ENCODE measurements around the gene DCHS1. TPM values are rescaled to one million over a fixed set of nuclear protein-coding genes. Genes with fewer than 3 reads are reported as not detected.

The DCHS1 gene
- total RNA-seq, 4 donors from 2014 or later: 7.0 to 23.7 (median 10.7) TPM

DNA sequence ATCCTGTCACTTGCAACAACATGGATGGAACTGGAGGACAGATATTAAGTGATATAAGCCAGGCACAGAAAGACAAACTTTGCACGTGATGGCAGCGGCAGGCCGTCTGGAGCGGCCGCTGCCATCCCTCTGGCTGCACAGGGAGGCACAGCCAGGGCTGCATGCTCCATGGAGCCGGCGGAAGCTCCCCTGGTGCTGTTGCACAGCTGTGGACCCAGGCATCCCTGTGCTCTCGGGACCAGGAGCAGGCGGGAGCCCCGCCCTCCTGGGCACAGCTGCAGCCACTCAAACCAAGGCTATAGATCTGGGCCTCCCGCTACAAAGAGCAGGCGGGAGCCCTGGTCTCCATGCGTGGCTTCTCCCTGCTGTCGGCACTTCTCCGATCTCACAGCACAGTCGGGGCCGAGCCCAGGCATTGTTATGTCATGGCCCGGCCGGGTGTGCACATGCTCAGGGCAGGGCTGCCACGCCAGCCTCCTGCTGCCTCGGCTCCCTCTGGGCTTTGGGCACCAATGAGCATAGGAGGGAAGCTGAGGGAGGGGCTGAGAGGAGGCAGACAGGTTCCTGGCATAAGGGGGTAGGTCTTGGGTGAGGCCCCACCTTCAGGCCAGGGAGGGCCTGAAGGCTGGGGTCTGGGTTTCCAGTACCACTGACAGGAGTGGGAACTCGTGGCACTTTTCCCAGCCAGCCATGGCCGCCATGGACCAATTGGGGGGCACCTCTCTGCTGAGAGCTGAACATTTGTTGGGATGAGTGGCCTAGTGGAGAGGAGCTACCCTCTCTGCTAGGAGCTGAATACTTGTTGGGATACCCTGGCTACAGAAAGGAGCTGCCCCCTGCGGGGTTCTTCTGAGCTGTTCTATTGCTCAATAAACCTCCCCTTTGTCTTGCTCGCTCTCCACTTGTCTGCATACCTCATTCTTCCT lies 68.9 kb downstream of the DCHS1 start:
- TF ChIP-seq, protein P1, sequence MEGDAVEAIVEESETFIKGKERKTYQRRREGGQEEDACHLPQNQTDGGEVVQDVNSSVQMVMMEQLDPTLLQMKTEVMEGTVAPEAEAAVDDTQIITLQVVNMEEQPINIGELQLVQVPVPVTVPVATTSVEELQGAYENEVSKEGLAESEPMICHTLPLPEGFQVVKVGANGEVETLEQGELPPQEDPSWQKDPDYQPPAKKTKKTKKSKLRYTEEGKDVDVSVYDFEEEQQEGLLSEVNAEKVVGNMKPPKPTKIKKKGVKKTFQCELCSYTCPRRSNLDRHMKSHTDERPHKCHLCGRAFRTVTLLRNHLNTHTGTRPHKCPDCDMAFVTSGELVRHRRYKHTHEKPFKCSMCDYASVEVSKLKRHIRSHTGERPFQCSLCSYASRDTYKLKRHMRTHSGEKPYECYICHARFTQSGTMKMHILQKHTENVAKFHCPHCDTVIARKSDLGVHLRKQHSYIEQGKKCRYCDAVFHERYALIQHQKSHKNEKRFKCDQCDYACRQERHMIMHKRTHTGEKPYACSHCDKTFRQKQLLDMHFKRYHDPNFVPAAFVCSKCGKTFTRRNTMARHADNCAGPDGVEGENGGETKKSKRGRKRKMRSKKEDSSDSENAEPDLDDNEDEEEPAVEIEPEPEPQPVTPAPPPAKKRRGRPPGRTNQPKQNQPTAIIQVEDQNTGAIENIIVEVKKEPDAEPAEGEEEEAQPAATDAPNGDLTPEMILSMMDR (IDR thresholded peaks at IDR 0.05; ENCODE audit: low read depth): no peak

- TF ChIP-seq, protein P1 (IDR thresholded peaks at IDR 0.05; ENCODE audit: low read depth): no peak
Measured at GRCh38 chr11:6584528-6584927, 71.1 kb downstream of the DCHS1 start.

- TF ChIP-seq, protein P1 (IDR thresholded peaks at IDR 0.05; ENCODE audit: low read depth): no peak
Measured at GRCh38 chr11:6583584-6583983, 72.0 kb downstream of the DCHS1 start.

DNA sequence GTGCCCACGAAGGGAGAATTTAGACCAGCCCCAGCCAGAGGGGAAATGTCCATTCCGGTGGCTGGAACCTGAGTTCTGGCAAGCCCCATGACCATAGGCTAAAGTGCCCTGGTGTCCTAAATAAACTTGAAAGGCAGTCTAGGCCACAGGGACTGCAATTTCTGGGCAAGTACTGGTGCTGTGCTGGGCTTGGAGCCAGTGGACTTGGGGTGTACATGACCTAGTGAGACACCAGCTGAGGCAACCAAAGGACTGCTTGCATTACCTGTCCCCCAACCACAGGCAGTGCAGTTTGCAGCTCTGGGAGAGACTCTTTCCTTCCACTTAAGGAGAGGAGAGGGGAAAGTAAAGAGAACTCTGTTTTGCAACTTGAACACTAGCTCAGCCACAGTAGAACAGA lies 75.9 kb downstream of the DCHS1 start:
- TF ChIP-seq, protein P1 (IDR thresholded peaks at IDR 0.05; ENCODE audit: low read depth): no peak

- TF ChIP-seq, protein P1 (IDR thresholded peaks at IDR 0.05; ENCODE audit: low read depth): no peak
Measured at GRCh38 chr11:6578134-6578533, 77.5 kb downstream of the DCHS1 start.

GRCh38 chr11:6576471-6577373 lies 78.9 kb downstream of the DCHS1 start:
- TF ChIP-seq, protein P1 (IDR thresholded peaks at IDR 0.05; ENCODE audit: low read depth): no peak
